HG03460 (cell line): ENCODE data around the gene SHMT1.

Experiments used
- ATAC-seq: cut with Tn5 transposase; IDR thresholded peaks from one replicate; pipeline ENCODE4 v1.9.1; 2021; ENCODE audit not compliant: unreplicated experiment

Gene SHMT1

DNA sequence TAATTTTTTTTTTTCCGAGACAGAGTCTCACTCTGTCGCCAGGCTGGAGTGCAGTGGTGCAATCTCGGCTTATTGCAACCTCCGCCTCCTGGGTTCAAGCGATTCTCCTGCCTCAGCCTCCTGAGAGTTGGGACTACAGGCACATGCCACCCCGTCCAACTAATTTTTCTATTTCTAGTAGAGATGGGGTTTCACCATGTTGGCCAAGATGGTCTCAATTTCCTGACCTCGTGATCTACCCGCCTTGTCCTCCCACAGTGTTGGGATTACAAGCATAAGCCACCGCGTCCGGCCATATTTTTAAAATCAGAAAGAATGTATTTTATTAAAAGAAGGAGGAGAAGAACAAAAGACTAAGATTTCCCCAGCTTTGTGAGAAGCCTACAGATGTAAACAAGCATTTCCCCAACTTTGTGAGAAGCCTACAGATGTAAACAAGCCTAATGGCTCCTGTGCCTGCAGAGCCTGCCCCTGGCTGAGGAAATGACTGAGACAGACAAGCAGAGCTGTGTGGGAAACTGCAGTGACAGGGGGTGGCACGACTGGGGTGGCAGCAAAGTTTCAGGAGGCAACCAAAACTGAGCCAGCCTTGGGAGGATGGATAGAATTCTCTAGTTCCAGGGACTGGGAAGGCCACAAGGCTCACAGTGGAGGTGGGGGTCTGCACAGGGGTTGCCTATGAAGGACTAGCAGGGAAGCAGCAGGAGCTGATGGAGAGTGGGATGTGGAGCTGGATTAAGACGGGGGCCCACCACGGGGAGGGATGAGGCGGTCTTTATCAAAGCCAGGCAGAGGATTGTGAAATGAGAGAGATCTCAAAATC is 71.4 kb downstream of the SHMT1 start:
- no peak for ATAC-seq

- ATAC-seq: no peak
These were observed 78.1 kb downstream of the SHMT1 start for GRCh38 chr17:18285296-18285695.

DNA sequence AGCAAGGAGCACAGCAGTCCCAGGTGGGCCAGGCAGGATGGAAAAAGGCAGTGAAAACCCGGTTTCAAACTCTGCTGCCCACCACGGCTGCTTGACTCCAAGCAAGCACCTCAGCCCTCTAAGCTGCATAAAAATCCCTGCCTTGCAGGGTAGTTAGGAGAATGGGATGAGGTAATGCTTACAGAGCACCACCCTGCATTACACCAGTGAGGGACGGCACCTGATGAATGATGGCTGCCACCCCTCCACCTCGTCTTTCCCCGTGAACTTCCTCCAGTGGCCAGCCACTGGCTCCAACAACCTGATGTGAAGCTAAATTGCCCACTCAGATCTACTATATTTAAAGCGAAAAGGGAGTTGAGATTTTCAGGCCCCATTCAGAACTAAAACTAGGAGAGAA is 81.6 kb downstream of the SHMT1 start:
- no peak for ATAC-seq

DNA sequence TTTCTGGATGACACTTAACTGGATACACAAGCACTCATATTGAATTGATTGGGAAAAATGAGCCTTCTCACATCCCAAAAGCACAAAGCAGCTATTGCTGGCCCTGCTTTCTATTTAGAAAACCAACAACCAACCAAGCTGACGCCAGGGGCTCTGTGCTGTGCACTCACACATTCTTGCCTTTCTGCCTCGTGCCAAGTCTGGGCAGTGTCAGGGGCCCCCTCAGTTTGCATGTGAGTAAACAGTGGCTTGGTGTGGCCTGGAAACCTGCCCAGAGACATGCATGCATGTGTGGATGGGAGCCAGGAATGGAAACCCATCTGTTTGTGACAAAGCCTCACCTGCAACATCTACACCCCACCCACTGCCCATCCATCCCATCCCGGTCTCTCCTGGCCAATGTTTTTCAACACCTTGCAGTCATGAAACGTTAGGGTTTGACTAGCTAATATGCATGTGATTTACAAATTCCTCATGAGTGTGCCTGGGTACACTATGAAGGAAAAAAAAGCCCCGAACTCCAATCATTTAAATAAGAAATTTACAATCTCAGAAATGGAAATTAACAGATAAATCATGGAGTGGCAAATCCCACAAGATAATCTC is 82.5 kb downstream of the SHMT1 start:
- no peak for ATAC-seq

GRCh38 chr17:18280249-18280648 is 83.1 kb downstream of the SHMT1 start:
- no peak for ATAC-seq

- no peak for ATAC-seq
These were observed 84.5 kb downstream of the SHMT1 start for GRCh38 chr17:18278867-18279266.
